K562 (cell line): ENCODE data around the gene APP. TPM values are rescaled to one million over a fixed set of nuclear protein-coding genes. Genes with fewer than 3 reads are reported as not detected.

Experiments used
- FOXK2 ChIP-seq, 2 experiments: fragments of 450-650 bp; IDR thresholded peaks in 1 of 2; conservative IDR thresholded peaks in 1 of 2; 2 replicates each; pipeline ENCODE4 v1.6.1; 2016; ENCODE audit warnings: low read depth in 2 of 2, mild to moderate bottlenecking in 1 of 2
- NUFIP1 ChIP-seq: fragments of 450-650 bp; IDR thresholded peaks from 2 replicates; pipeline ENCODE4 v1.6.1; 2018; ENCODE audit not compliant: partially characterized antibody
- OTX1 ChIP-seq: fragments of 450-650 bp; formaldehyde crosslinking; IDR thresholded peaks from 2 replicates; pipeline ENCODE4 v1.4.0; 2022; ENCODE audit warnings: mild to moderate bottlenecking
- PKNOX1 ChIP-seq: fragments of 450-650 bp; IDR thresholded peaks from 2 replicates; pipeline ENCODE4 v1.6.1; 2016
- RREB1 ChIP-seq: fragments of 250-450 bp; sonication (Bioruptor Pico); IDR thresholded peaks from 2 replicates; pipeline ENCODE4 v1.4.0; 2020
- SNIP1 ChIP-seq: fragments of 450-650 bp; IDR thresholded peaks from 2 replicates; pipeline ENCODE4 v1.7.1; 2017; ENCODE audit warnings: low read depth, mild to moderate bottlenecking
- polyA plus RNA-seq, 8 experiments: library from polyadenylated mRNA; depleted of rRNA in 4 of 8; stranded (reverse) in 5 of 8; unstranded in 3 of 8; fragments of >200 nt; fragmentation: Nextera tagmentation in 2 of 8; fragmentation: Illumina TruSeq in 1 of 8; extraction: Ambion mirVana in 2 of 8; extraction: Trizol in 1 of 8; gene quantifications; 2 replicates each; pipeline versions ENCODE4 v1.2.1 to v1.2.3, GENCODE V29; 2011 to 2014; ENCODE audit warnings: inconsistent platforms in 1 of 8, missing spikeins in 1 of 8
- total RNA-seq, 7 experiments: library from RNA; depleted of rRNA in 6 of 7; stranded (reverse); fragments of >200 nt in 6 of 7; fragmentation: Illumina TruSeq in 2 of 7; extraction: Trizol in 2 of 7; gene quantifications; 2 replicates each; pipeline versions ENCODE4 v1.2.1 to v1.2.3, GENCODE V29; 2011 to 2021; ENCODE audit warnings: low replicate concordance in 1 of 7

APP gene
- total and polyA plus RNA-seq, 9 of the 15 experiments (the other 6 are each of a cell fraction or from before 2014, with no cell fraction given) = 0.01 to 1.5 (median 0.16) TPM; not detected in 5

DNA sequence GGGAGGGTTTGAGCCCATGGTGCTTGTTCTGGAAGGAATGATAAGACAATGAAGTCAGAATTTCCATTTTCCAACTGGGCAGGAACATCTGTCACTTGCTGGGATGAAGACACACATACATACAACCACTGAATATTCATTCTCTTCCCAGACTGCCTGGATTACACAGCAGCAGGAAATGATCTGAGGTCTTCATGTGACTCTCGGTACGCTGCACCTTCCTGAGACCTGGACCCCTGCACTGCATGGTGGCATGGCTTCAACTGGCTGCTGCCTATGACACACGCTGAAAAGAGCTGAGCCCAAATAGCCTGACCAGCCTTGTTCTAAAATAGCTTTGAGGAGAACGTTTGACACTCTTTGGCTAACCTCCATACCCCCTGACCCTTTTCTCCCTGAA, 285.2 kb downstream of the APP start (continued):
- TF ChIP-seq RREB1 (no peak), SNIP1 (no peak), FOXK2 (conservative IDR thresholded peaks at IDR 0.05 in 1 of 2, IDR thresholded peaks at IDR 0.05 in 1 of 2; ENCODE audit: low read depth in 2 of 2) (no peak), PKNOX1 (no peak), OTX1 (no peak), NUFIP1 (no peak)
